HTR-8/SVneo (cell line): Measurements from ENCODE around the gene KSR1.
"Not testable (repeated sequence)": the region's sequence is repeated elsewhere in the genome, so short reads cannot be mapped to it uniquely, and the experiment has no call there.

Experiments used
- DNase-seq: peaks from one replicate; pipeline ENCODE4 v3.0.0; 2011; ENCODE audit warnings: low spot score, mixed read lengths; ENCODE audit not compliant: insufficient read length
- FAIRE-seq: peaks from 2 replicates; lab custom pipeline; 2011; peaks lifted over from hg19 to GRCh38; lab: Jason Lieb, UNC

The KSR1 gene

DNA sequence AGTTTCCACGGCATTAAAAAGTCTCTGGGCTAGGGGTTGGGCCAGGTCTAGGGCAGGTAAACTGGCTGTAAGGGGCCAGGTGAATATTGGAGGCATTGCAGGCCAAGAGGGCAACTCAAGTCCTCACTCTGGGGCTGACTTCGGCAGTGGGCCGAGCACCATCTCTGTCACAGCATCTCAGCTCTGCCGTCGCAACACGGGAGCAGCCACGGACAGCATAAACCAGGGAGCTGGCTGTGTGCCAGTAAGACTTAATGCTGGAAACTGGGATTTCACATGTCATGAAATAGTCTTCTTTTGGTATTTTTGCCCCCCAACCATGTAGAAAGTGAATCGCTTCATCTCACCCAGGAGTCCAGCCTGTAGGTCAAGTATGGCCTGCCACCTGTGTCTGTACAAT, 162.2 kb downstream of the KSR1 start:
- no peak for DNase-seq
- FAIRE-seq: no peak

DNA sequence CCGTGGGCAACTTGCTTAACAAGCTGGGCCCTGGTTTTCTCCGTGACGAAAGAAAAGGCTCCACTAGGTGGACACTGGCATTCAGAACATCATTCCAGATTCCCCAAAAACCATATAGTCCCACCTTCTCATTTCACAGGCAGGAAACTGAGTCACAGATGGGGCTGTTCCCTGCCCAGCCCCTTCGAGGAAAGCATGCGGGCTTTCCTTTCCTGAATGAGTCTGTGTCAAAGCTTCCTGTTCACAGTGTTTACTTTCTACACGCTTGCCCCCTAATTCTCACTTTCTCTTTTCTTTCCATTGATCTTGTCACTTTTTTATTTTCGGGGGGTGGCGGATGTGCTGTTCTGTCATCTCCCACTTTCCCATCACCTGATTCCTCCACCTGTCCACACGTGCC, 164.5 kb downstream of the KSR1 start:
- DNase-seq (no peak), FAIRE-seq (no peak)

GRCh38 chr17:27621536-27621935, 165.3 kb downstream of the KSR1 start:
- no peak for FAIRE-seq
- DNase-seq: no peak

DNA sequence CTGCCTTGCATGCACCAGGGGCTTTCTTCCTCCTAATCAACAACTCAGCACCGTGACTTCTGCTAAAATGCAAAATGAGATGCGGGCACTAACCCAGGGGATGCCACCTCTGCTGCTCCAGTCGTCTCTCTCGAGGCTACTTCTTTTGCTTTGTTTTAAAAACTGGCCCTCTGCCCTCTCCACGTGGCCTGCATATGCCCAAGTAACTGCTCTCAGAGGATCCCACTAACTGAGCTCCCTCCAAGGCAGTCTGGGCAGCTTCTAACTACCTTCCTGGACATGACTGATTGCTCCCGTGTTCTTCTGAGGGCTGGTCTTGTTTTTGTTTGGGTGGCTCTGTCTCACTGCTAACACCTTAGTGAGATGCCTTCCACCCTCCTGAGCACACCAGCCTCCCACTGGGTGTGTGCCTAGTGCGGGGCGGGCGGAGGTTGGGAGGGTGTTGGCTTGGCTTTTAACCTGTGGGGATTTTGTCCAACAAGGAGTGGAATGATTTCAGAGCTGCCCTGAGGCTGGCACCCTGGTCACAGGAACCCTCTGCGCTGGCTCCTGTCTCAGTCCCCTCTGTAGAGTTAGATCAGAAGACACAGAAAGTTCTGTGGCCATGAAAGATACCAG, 165.8 kb downstream of the KSR1 start:
- DNase-seq: no peak
- FAIRE-seq: no peak

DNA sequence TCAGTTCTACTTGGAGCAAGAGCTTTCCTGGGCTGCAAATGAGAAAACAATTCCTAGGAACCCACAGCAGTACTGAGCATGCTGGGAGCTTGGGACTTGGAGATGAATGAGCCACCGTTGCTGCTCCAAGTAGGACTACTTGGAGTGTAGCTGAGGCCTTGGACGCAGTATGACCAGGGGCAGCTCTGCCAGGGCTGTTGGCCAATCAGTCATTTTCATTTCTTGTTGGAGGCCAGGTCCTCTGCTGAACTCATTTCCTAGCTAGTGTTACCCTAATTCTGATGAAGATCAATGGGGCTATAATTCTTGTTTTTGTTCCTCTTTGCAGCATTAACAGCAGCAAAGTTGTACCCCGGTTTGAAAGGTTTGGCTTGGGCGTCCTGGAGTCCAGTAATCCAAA, 166.7 kb downstream of the KSR1 start:
- no peak for FAIRE-seq

GRCh38 chr17:27623614-27624013, 167.4 kb downstream of the KSR1 start:
- FAIRE-seq: no peak

More for the DNA sequence above, 166.7 kb downstream of the KSR1 start:
- DNase-seq: no peak

DNA sequence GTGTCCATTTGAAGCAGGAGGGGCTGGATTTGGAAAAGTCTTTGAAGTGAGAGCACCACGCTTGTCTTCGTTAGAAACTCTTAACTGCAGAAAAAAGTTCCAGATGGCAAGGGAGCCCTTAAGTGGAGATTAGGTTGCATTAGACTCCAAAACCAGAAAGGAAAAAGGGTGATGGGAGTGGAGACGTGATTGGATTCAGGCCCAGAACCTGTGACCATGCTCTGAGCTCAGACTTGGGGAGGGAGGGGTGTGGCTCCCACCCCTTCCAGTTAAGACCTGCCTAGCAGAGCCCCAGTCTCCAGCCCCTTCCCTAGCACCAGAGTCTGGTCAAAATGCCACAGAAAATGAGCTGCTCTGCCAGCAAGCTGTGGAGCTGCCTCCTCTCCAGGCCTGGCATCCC, 168.3 kb downstream of the KSR1 start:
- FAIRE-seq: no peak
- DNase-seq: no peak

More at GRCh38 chr17:27623614-27624013, 167.4 kb downstream of the KSR1 start:
- DNase-seq: no peak

DNA sequence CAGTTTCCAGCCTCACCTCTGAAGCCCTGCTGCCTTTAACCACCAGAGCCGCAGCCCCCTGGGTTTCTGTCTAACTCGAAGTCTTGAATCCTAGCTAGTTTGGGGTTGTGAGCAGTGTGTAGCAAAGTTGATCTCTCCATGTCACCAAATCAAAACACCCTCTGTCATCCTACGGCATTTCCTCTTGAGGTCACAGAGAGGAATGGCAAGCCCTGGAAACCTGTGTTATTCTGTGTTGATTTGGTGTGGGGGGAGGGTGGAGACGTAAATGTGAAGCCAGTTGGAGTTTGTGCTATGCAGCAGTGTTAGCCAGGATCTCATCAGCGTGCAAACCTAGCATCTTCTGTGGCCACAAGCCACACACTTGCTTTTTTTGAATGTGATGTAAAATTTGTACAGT, 169.6 kb downstream of the KSR1 start:
- FAIRE-seq (no peak), DNase-seq (no peak)

DNA sequence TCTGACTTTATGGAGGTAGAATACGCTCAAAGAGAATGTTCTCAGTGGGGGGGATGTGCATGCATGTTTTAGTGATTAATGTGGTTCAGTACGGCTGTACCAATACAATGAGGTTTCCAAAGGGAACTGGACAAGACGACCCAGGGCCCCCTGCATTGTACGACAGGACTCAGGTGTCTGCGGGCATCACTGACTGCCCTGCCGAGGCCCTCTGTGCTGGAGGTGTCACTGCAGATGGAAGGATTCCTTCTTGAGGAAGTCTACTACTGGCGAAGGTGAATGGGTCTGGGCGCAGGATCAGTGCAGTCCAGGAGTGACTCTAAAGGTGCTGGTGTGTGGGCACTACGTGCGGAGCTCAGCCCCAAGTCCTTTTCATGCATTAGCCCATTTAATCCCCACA, 171.3 kb downstream of the KSR1 start:
- FAIRE-seq: no peak
- DNase-seq: no peak

GRCh38 chr17:27628376-27628775, 172.1 kb downstream of the KSR1 start:
- DNase-seq (no peak), FAIRE-seq (no peak)

DNA sequence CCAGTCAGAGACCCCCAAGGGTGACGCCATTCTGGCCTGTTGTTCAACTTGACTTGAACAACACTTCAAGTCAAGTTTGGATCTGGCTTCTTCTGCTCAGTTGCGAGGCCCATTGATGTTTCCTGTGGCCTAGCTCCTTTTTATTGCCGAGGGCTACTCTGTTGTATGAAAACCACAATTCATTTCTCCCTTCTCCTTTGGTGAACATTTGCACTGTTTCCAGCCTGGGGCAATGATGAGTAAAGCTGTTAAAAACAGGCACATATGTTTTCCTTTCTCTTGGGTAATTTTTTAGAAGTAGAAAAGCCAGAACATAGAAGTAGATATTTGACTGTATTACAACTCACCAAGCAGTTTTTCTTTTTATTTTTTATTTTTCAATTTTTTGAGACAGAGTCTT, 173.0 kb downstream of the KSR1 start:
- FAIRE-seq, DNase-seq: not testable (repeated sequence)

GRCh38 chr17:27630607-27631410, 174.6 kb downstream of the KSR1 start, which contains the start of gene LGALS9:
Gene LGALS9, plus strand, starts transcription at chr17:27631188. Its CDS starts 78 bp downstream, at chr17:27631266.
- no peak for DNase-seq

GRCh38 chr17:27631411-27631760, 175.1 kb downstream of the KSR1 start:
- FAIRE-seq (no peak), DNase-seq (no peak)

More at GRCh38 chr17:27630607-27631410, 174.6 kb downstream of the KSR1 start, which contains the start of gene LGALS9:
- no peak for FAIRE-seq

DNA sequence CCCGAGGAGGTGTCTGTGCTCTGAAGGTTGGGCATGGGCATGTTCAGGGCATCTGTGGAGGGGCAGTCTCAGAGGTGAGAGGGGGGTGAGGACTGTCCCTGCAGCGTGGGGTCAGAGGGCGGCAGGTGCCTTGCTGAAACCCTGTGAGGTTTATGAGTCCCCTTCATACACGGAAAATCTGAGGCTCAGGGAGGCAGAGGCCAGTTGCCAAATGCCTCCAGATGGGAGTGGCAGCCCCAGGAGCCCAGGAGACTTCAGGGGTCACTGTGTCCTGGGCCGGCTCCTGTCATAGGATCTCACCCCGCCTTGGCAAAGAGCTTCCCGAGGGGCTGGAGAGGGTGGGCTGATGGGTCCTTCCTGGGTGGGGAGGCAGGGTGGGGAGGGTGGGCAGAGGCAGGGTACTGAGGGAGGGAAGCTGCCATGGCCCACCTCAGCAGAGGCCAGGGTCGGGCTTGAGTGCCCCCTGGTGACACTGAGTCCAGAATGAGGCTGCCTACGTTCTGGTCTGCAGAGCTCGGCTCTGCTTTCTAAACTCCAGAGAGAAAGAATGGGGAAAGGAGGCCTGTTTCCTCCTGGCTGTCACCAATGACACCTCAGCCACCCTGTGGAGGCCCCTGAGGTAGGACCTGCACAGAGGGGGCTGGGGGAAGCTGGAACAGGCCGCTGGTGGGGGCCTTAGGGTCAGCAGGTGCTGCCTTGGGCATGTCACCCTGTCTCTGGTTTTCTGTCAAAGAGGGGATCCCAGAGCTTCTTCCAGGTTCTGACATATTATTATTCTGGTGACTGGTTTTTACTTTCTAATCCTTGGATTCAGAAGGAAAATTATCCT, 175.9 kb downstream of the KSR1 start:
- no peak for DNase-seq
- FAIRE-seq: no peak

- not testable (repeated sequence) for FAIRE-seq, DNase-seq
These were observed 176.5 kb downstream of the KSR1 start for GRCh38 chr17:27632766-27633165.

DNA sequence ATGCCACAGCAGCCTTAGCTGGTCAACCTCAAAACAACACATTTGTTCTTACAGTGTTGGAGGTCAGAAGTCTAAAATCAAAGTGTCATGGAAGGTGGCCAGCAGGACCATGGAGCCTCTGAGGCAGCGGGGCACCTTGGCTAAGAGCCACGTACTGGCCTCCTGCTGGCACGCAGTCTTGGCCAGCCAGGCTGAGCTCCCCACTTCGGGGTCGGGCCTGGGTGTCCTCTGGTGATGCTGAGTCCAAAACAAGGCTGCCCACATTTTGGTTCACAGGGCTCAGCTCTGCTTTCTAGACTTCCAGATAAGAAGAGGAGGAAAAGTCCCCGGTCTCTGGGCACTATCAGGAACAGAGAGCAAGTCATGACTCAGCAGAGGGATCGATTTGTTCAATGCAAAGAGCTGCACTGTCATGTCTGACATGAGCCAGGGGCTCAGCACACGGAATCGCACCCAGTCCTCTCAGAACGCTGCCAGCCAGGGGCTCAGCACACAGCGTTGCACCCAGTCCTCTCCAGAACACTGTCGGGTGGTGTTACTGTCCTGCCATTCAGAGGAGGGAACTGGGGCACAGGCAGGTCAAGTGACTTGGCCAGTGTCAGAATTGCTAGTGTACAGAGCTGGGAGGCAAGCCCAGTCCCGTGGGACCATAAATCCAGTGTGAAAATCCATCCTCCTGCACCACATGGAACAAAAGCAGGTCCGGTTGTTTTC, 177.2 kb downstream of the KSR1 start:
- no peak for FAIRE-seq

GRCh38 chr17:27634026-27634335, 177.7 kb downstream of the KSR1 start:
- FAIRE-seq: no peak
- no peak for DNase-seq

More for the DNA sequence above, 177.2 kb downstream of the KSR1 start:
- no peak for DNase-seq

GRCh38 chr17:27634776-27635175, 178.5 kb downstream of the KSR1 start:
- FAIRE-seq (no peak), DNase-seq (no peak)

DNA sequence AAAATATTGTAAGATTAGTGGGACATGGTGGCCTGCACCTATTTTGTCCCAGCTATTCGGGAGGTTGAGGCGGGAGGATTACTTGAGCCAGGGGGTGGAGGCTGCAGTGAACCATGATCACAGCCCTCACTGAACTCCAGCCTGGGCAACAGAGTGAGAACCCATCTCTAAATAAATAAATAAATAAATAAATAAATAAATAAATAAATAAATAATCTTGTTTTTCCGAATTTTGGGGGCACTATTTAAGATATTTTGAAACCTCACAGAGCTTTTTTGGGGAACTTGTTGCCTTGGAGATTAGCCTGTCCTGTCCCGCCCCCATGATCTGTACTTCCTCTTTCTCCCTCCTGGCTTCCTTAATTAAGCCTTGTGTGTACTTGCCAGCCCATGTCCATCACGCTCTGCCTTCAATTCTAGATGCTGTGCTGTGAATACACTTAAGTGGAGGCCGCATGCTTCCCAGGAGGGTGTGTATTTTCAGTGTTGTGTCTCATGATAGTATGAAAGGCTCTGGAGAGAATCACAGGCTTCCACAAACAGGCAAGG, 179.1 kb downstream of the KSR1 start:
- DNase-seq (no peak), FAIRE-seq (no peak)

GRCh38 chr17:27636005-27636520, 179.8 kb downstream of the KSR1 start:
- not testable (repeated sequence) for FAIRE-seq, DNase-seq
